Astrocyte of the spinal cord (primary cell): Measurements from ENCODE around the gene ADORA2B.
A peak's percentile ranks its signal among the peaks of the same experiment; 100 is the strongest.

ENCODE experiments used
- DNase-seq: peaks from one replicate; pipeline ENCODE4 v3.0.0; 2011; ENCODE audit warnings: low read depth, low spot score
- H3K4me3 ChIP-seq: 2 replicates; pipeline ENCODE4 v1.5.1; 2011; ENCODE audit warnings: low read depth, mild to moderate bottlenecking, low read length, moderate library complexity
- in situ Hi-C: cut with HindIII; loops from 2 replicates; pipeline ENCODE4 v1.10.0; 2017; ENCODE audit warnings: low sequenced_read_pairs
- TF ChIP-seq, protein P1 (sequence below): IDR thresholded peaks from 2 replicates; pipeline ENCODE4 v1.5.1; 2012; ENCODE audit warnings: low read depth, mild to moderate bottlenecking, low read length, inconsistent platforms

Gene ADORA2B

DNA sequence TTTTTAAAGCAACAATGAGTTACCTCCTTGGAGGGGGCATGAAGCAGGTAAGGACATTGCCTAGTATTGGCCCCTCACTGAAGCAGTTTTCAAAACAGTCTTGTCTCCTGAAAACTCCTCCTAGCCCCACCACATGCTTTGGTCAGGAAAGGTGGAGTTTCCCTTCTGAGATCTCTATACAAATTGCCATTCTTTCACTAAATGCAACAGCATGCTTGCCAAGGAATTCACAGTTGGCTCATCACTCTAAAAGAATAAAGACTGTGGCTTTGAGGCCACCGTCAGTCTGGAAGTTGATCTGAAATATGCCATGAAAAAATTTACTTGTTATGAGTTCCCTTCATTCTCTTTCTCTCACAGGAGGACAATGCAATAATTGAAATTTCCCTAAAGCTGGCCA lies 58.9 kb downstream of the ADORA2B start:
- TF ChIP-seq, protein P1, sequence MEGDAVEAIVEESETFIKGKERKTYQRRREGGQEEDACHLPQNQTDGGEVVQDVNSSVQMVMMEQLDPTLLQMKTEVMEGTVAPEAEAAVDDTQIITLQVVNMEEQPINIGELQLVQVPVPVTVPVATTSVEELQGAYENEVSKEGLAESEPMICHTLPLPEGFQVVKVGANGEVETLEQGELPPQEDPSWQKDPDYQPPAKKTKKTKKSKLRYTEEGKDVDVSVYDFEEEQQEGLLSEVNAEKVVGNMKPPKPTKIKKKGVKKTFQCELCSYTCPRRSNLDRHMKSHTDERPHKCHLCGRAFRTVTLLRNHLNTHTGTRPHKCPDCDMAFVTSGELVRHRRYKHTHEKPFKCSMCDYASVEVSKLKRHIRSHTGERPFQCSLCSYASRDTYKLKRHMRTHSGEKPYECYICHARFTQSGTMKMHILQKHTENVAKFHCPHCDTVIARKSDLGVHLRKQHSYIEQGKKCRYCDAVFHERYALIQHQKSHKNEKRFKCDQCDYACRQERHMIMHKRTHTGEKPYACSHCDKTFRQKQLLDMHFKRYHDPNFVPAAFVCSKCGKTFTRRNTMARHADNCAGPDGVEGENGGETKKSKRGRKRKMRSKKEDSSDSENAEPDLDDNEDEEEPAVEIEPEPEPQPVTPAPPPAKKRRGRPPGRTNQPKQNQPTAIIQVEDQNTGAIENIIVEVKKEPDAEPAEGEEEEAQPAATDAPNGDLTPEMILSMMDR: no peak
- H3K4me3 ChIP-seq: no peak overlapping the region
- no peak for DNase-seq
- in situ Hi-C loops: no loop called here

- TF ChIP-seq, protein P1: no peak
- in situ Hi-C loops: no loop called here
- no peak for DNase-seq
- H3K4me3 ChIP-seq: no peak overlapping the region
Measured at GRCh38 chr17:16005636-16006035, 60.7 kb downstream of the ADORA2B start.

DNA sequence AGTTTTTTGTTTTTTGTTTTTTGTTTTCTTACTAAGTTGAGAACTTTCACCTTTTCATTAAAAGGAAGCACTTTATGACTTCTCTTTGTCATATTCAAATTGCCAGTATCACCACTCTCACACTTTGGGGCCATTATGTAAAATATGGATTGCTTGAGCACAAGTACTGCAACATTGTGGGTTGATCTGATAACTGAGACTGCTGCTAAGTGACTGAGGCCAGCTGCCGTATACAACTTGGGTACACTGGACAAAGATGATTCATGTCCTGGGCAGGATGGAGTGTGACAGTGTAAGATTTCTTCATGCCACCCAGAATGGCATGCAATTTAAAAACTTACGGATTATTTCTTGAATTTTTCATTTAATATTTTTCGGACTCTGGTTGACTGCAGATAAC lies 62.5 kb downstream of the ADORA2B start:
- DNase-seq: no peak
- in situ Hi-C loops: no loop called here
- TF ChIP-seq, protein P1: no peak
- no peak overlapping the region for H3K4me3 ChIP-seq

- in situ Hi-C loops: no loop called here
- H3K4me3 ChIP-seq: no peak overlapping the region
- TF ChIP-seq, protein P1: peak; percentile 63
- peak; percentile 87 for DNase-seq
Measured at GRCh38 chr17:16013943-16014407, 69.0 kb downstream of the ADORA2B start.

GRCh38 chr17:16019347-16019746 lies 74.4 kb downstream of the ADORA2B start:
- no peak for DNase-seq
- no peak overlapping the region for H3K4me3 ChIP-seq
- TF ChIP-seq, protein P1: no peak
- in situ Hi-C loops: no loop called here

GRCh38 chr17:16023881-16024280 lies 79.0 kb downstream of the ADORA2B start:
- TF ChIP-seq, protein P1: no peak
- no peak overlapping the region for H3K4me3 ChIP-seq
- in situ Hi-C loops: no loop called here
- no peak for DNase-seq

GRCh38 chr17:16025202-16025601 lies 80.3 kb downstream of the ADORA2B start:
- TF ChIP-seq, protein P1: no peak
- DNase-seq: no peak
- H3K4me3 ChIP-seq: no peak overlapping the region
- in situ Hi-C loops: no loop called here
